Measurements from ENCODE around the gene GALNTL6. TPM values are rescaled to one million over a fixed set of nuclear protein-coding genes. Genes with fewer than 3 reads are reported as not detected.

The GALNTL6 gene
- total RNA-seq, 1 donor from 2014 or later = 0.61 TPM

DNA sequence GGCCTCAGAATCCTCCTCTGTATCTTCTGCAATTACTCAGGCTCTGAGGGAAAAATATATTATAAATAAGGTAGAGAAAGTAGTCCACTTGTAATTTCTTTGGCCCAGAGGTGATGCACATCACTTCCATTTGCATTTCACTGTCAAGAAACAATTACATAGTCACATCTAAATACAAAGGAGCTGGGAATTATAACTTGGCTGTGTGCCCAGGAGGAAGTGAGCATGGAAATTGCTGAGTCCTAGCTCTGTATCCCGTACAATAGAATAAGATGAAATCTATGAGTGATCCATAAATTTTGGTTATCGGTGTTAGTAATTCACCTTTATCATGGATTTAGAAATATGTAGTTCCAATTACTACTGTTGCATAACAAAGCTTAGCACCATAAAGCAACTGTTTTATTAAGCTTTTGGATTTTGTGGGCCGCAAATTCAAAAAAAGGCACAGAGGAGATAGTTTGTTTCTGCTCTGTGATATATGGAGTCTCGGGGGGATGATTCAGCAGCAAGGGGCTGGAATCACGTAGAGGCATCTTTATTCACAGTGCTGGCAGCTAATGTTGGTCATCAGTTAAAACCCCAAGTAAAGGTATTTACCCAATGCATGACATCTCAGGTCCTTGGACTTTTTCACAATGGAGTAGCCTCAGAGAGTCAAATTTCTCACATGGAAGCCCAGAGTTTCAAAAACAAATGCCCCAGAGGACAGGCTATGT is 1114.1 kb downstream of the GALNTL6 start:
- FAIRE-seq = no peak

GRCh38 chr4:172928347-172928746 is 1115.1 kb downstream of the GALNTL6 start:
- H3K27ac ChIP-seq (ENCODE audit: low read depth, low read length) = no peak overlapping the region
- H3K36me3 ChIP-seq (ENCODE audit: insufficient read depth, low read length) = no peaks in the 10 kb centered on the region
- H3K4me1 ChIP-seq (ENCODE audit: insufficient read depth, low read length) = no peaks in the 10 kb centered on the region
- no peak overlapping the region for H3K4me3 ChIP-seq (ENCODE audit: insufficient read depth, low read depth, low read length)
- no peak overlapping the region for H3K4me2 ChIP-seq (ENCODE audit: low read length)
- DNase-seq (ENCODE audit: low read depth) = no peak
- Mint-ChIP-seq H3K4me3 (ENCODE audit: unreplicated experiment) (no peak overlapping the region), H3K36me3 (ENCODE audit: low read depth, unreplicated experiment) (no peaks in the 10 kb centered on the region), H3K9me3 (ENCODE audit: unreplicated experiment) (no peaks in the 10 kb centered on the region), H3K4me1 (ENCODE audit: low read depth, unreplicated experiment) (no peaks in the 10 kb centered on the region), H3K27ac (ENCODE audit: unreplicated experiment) (no peak overlapping the region), H3K27me3 (ENCODE audit: low read depth, unreplicated experiment) (no peaks in the 10 kb centered on the region)
- no peak overlapping the region for H3K9ac ChIP-seq (ENCODE audit: low read length)
- H3K9me3 ChIP-seq (ENCODE audit: insufficient read depth, low read depth, low read length) = no peaks in the 10 kb centered on the region
- no peak for TF ChIP-seq EZH2 (IDR thresholded peaks at IDR 0.05; ENCODE audit: insufficient read depth, low read length)
- no peak for TF ChIP-seq CTCF (IDR thresholded peaks at IDR 0.05; ENCODE audit: insufficient read depth, low read depth, low read length)
- no peak overlapping the region for H2AFZ ChIP-seq (ENCODE audit: low read depth, low read length)
- no peaks in the 10 kb centered on the region for H3K27me3 ChIP-seq (ENCODE audit: insufficient read depth, low read length)
- FAIRE-seq = no peak
- H4K20me1 ChIP-seq (ENCODE audit: insufficient read depth, low read length) = no peaks in the 10 kb centered on the region
- no peaks in the 10 kb centered on the region for H3K79me2 ChIP-seq (ENCODE audit: insufficient read depth, low read length)

More for the DNA sequence above, 1114.1 kb downstream of the GALNTL6 start:
- peaks cover 3% of the 10 kb centered on the region for H3K9me3 Mint-ChIP-seq (ENCODE audit: unreplicated experiment)
- no peak overlapping the region for H3K4me3 Mint-ChIP-seq (ENCODE audit: unreplicated experiment)
- no peaks in the 10 kb centered on the region for H3K36me3 Mint-ChIP-seq (ENCODE audit: low read depth, unreplicated experiment)
- no peak overlapping the region for H3K9ac ChIP-seq (ENCODE audit: low read length)
- H3K4me1 Mint-ChIP-seq (ENCODE audit: low read depth, unreplicated experiment) = no peaks in the 10 kb centered on the region
- no peak for TF ChIP-seq EZH2 (IDR thresholded peaks at IDR 0.05; ENCODE audit: insufficient read depth, low read length)
- no peaks in the 10 kb centered on the region for H4K20me1 ChIP-seq (ENCODE audit: insufficient read depth, low read length)
- H3K27ac Mint-ChIP-seq (ENCODE audit: unreplicated experiment) = no peak overlapping the region
- DNase-seq (ENCODE audit: low read depth) = no peak
- no peaks in the 10 kb centered on the region for H3K79me2 ChIP-seq (ENCODE audit: insufficient read depth, low read length)
- H3K27me3 Mint-ChIP-seq (ENCODE audit: low read depth, unreplicated experiment) = no peaks in the 10 kb centered on the region
- H3K4me2 ChIP-seq (ENCODE audit: low read length) = no peak overlapping the region
- H3K4me3 ChIP-seq (ENCODE audit: insufficient read depth, low read depth, low read length) = no peak overlapping the region
- no peaks in the 10 kb centered on the region for H3K9me3 ChIP-seq (ENCODE audit: insufficient read depth, low read depth, low read length)
- no peaks in the 10 kb centered on the region for H3K4me1 ChIP-seq (ENCODE audit: insufficient read depth, low read length)
- H3K27ac ChIP-seq (ENCODE audit: low read depth, low read length) = no peak overlapping the region
- no peaks in the 10 kb centered on the region for H3K36me3 ChIP-seq (ENCODE audit: insufficient read depth, low read length)
- H2AFZ ChIP-seq (ENCODE audit: low read depth, low read length) = no peak overlapping the region
- H3K27me3 ChIP-seq (ENCODE audit: insufficient read depth, low read length) = no peaks in the 10 kb centered on the region

GRCh38 chr4:172938072-172938829 is 1125.0 kb downstream of the GALNTL6 start:
- no peak overlapping the region for H3K4me3 ChIP-seq (ENCODE audit: insufficient read depth, low read depth, low read length)
- no peaks in the 10 kb centered on the region for H3K9me3 ChIP-seq (ENCODE audit: insufficient read depth, low read depth, low read length)
- no peak overlapping the region for H2AFZ ChIP-seq (ENCODE audit: low read depth, low read length)
- Mint-ChIP-seq H3K36me3 (ENCODE audit: low read depth, unreplicated experiment) (no peaks in the 10 kb centered on the region), H3K27me3 (ENCODE audit: low read depth, unreplicated experiment) (no peaks in the 10 kb centered on the region), H3K27ac (ENCODE audit: unreplicated experiment) (no peak overlapping the region), H3K9me3 (ENCODE audit: unreplicated experiment) (peaks cover 2% of the 10 kb centered on the region), H3K4me3 (ENCODE audit: unreplicated experiment) (no peak overlapping the region), H3K4me1 (ENCODE audit: low read depth, unreplicated experiment) (no peaks in the 10 kb centered on the region)
- TF ChIP-seq EZH2 (IDR thresholded peaks at IDR 0.05; ENCODE audit: insufficient read depth, low read length) (no peak), CTCF (IDR thresholded peaks at IDR 0.05; ENCODE audit: insufficient read depth, low read depth, low read length) (no peak)
- FAIRE-seq (no peak), DNase-seq (ENCODE audit: low read depth) (no peak)
- H3K79me2 ChIP-seq (ENCODE audit: insufficient read depth, low read length) = no peaks in the 10 kb centered on the region
- H3K4me1 ChIP-seq (ENCODE audit: insufficient read depth, low read length) = no peaks in the 10 kb centered on the region
- H3K27me3 ChIP-seq (ENCODE audit: insufficient read depth, low read length) = no peaks in the 10 kb centered on the region
- H3K4me2 ChIP-seq (ENCODE audit: low read length) = no peak overlapping the region
- H3K36me3 ChIP-seq (ENCODE audit: insufficient read depth, low read length) = no peaks in the 10 kb centered on the region
- H3K9ac ChIP-seq (ENCODE audit: low read length) = no peak overlapping the region
- H4K20me1 ChIP-seq (ENCODE audit: insufficient read depth, low read length) = no peaks in the 10 kb centered on the region
- H3K27ac ChIP-seq (ENCODE audit: low read depth, low read length) = no peak overlapping the region
